ENCODE measurements around the gene INPP4B.

Gene INPP4B

DNA sequence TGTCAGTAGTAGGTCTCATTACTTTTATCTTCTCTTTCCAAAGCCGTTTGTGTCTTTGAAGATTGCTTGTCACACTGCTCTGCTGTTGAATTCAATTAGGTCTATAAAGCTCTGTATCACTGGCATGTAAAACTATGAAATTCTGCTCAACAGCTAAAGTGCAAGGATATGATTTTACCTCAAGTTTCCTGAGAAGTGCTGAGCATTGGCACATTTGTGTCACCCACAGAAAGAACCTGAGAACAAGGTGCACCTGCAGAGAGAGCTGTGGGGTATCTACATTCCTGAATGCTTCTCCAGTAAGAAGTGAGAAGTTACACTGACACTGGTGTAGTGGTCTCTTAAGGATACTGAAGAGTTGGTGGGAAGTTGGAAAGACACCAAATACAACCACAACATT lies 274.0 kb downstream of the INPP4B start:
- DNase-seq (ENCODE audit: low read depth), result no peak

GRCh38 chr4:142567620-142568451 lies 278.3 kb downstream of the INPP4B start:
- DNase-seq (ENCODE audit: low read depth), result no peak

GRCh38 chr4:142567199-142567598 lies 278.9 kb downstream of the INPP4B start:
- peak; percentile 32 for DNase-seq (ENCODE audit: low read depth)

DNA sequence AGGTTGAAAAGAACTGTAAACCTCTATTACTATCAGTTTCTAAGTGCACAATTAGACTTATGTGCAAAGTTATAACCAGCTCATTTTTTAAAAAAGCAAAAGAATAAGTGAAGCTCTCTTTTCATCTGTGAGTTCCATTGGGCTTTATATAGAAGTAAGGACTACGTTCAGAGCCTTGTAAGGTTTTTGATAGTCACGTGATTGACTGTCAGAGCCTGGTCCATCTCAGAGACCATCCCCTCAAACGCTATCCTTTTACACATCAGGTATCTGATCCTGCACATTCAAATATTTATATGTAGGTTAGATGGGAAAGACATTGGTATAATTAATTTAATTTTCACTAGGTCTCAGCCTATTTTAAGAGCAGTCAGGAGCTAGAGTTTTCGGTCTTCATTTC lies 279.3 kb downstream of the INPP4B start:
- no peak for DNase-seq (ENCODE audit: low read depth)

DNA sequence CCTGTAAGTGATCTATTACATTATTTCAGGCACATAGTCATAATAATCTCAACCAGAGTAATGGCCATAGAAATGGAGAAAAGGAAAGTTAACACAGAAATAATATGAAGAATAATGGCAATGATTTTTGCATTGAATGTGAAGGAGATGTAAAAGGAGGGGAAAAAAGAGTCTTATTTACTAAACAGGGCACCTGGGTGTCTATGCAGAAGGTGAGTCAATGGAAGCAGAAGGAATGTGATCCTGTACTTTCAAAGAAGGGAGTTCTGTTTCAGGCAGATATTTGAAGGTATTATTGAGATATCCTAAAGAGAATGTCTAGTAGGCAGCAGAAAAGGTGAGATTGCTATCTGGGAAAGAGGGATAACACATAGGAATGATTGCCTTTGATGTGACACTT lies 279.9 kb downstream of the INPP4B start:
- DNase-seq (ENCODE audit: low read depth), result no peak

DNA sequence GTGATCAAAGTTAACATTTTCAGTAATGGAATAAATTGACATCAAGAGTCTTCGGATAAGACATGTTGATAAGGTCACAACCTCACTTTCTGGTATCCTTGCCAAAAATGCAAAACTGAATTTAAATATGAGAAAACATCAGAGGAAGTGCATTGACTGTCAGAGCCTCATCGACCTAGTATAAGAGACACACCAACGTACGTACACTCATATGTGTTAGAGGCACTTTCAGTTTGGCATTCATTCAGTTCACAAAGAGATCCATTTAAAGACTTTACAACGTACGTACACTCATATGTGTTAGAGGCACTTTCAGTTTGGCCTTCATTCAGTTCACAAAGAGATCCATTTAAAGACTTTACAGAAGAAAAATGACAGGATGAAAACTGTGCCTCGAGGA lies 280.3 kb downstream of the INPP4B start:
- DNase-seq (ENCODE audit: low read depth), result no peak

DNA sequence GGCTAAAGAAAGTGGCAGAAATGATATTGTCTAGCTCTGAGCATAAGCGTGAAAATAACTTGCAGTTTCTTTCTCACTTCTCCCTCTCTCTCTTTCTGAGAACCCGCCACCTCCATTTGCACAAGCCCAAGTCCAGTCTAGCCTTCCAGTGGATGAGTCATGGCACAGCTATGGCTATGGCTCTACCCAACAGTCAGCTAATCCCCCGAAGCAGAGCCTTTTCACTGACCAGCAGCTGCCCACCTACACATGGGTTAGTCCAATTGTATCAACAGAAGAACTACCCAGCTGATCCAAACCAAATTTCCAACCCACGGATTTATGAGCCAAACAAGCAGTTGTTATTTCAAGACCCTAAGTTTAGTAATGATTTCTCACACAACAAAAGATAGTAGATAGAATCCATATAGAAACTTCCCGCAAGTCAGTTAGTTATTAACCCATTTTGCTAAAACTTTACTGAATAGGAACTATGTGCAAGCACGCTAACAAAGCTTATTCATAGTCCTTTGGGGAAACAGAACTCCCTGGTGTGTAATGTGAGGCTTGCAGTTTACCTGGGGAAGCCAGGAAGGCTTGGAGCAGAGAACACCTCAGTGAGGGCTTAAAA lies 282.3 kb downstream of the INPP4B start:
- no peak for DNase-seq (ENCODE audit: low read depth)

- DNase-seq (ENCODE audit: low read depth), result no peak
These were observed 286.1 kb downstream of the INPP4B start for GRCh38 chr4:142559986-142560385.

DNA sequence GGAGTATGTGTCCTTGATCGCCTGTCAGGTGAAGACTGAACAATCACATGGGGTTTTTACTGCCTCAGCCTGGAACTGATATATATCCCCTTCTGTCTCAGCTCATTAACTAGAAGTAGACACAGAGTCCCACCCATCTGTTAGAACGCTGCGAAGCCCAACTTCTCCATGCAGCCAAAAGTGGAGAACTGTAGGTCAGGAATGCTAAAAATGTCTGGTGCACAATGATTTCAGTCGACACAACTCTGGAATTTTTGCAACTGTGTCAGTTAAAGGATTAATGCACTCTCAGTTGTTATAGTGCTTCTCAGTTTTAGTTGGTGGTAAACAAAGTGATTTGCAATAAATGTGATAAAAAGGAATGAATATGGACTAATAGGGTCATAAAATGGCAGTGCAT lies 287.2 kb downstream of the INPP4B start:
- no peak for DNase-seq (ENCODE audit: low read depth)

DNA sequence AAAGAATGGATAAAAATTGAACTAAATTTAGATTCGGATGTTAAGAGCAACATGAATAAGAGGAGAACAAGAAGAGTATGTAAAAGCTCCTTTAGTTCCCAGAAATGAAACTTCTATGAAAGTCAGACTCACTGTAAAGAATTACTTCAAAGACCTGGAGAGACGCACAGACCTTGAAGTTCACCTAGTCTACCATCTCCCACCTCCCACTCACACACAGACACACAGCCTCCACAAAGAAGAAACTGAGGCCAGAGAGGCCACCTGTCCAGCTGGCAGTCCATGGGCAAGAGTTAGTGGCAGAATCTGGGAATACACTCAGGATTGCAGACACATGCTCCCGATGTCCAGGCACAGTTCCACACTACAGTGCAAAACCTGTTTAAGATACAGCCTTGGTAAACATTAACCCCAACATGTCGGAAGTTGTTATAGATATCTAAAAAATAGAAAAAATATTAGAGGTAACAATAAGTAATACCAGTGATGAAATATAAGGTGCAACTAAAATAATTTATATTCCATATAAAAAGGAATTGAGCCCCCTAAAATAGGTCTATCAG lies 288.8 kb downstream of the INPP4B start:
- no peak for DNase-seq (ENCODE audit: low read depth)

DNA sequence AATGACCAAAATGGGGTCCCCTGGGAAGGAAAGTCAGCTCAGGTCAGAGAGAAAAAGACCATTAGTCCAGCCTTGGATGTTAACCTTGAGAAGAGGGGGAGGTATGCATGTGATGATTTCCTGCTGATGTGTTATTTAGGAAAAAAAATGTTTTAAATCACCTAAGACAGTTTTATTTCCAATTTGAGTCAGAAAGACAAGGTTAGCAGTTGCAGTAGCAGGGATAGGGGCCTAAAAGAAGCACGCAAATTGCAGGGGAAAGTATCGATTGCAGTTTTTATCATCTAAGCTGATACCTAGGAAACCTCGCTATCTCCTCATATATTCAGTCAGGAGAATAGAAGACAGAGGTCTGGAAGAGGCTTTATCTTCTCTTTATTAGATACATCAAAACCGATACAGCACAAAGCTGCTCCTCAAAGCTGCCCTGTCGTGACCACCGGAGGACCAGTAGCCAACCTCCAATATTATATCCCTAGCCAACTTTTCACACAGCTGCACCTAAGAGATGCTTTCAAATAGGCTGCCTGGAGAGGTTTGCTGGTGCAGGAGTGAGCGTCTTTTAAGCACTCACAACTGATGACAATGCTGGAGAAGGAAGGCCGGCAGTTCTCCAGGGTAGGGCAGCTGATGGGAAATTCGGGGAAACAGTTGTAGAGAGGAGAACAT lies 289.4 kb downstream of the INPP4B start:
- DNase-seq (ENCODE audit: low read depth), result no peak

GRCh38 chr4:142556048-142556447 lies 290.1 kb downstream of the INPP4B start:
- no peak for DNase-seq (ENCODE audit: low read depth)

GRCh38 chr4:142554412-142554811 lies 291.7 kb downstream of the INPP4B start:
- DNase-seq (ENCODE audit: low read depth), result no peak

GRCh38 chr4:142551517-142552305 lies 294.4 kb downstream of the INPP4B start:
- DNase-seq (ENCODE audit: low read depth), result no peak

DNA sequence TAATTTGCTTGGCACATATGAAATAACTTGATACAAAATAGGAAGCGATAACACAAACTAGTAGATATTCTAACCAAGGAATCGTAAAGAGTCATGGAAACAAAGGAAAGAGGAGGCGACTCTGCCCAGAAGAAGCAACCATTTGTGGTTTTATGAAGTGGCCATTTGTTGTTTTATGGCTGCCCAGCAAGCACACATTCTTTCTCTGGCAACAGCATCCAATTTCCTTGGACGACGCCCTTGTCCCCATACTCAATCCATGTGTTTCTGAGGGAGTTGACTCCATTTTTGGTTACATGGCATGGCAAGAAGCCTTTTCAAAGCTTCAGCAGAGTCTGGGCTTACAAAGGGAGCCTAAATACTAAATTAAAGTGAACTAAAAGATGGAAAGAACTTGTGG lies 295.1 kb downstream of the INPP4B start:
- no peak for DNase-seq (ENCODE audit: low read depth)

- no peak for DNase-seq (ENCODE audit: low read depth)
These were observed 296.2 kb downstream of the INPP4B start for GRCh38 chr4:142549726-142550463.

- DNase-seq (ENCODE audit: low read depth), result no peak
These were observed 296.9 kb downstream of the INPP4B start for GRCh38 chr4:142549248-142549647.

GRCh38 chr4:142548491-142548890 lies 297.6 kb downstream of the INPP4B start:
- no peak for DNase-seq (ENCODE audit: low read depth)

- no peak for DNase-seq (ENCODE audit: low read depth)
These were observed 298.1 kb downstream of the INPP4B start for GRCh38 chr4:142547974-142548373.

- DNase-seq (ENCODE audit: low read depth), result no peak
These were observed 301.5 kb downstream of the INPP4B start for GRCh38 chr4:142544594-142544993.

DNA sequence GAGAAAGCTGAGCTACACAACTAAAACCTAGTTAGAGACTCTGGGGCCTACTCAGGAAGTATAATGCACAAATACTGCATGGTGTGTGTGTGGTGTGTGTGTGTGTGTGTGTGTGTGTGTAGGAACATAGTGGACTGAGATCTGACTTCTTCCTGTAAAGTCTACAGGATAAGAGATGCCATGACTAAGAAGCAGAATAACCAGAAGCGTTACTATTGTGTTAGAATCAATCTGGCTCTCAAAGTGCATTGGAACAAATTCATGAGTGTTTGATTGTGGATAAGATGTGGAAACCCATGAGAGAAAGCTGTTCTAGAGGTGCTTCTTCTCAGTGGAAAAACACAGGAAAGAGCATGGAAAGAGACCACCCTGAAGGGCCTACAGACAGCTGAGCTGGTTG lies 302.1 kb downstream of the INPP4B start:
- no peak for DNase-seq (ENCODE audit: low read depth)
